Neuron (in vitro differentiated cells): ENCODE measurements around the gene PKIG.

Experiments used
- H2AFZ ChIP-seq: one replicate; pipeline ENCODE4 v1.6.1; 2013; ENCODE audit warnings: low read depth, mild to moderate bottlenecking, inconsistent platforms, low read length, moderate library complexity
- H3K27me3 ChIP-seq: one replicate; pipeline ENCODE4 v1.6.1; 2013; ENCODE audit warnings: low read length; ENCODE audit not compliant: insufficient read depth
- H3K36me3 ChIP-seq: one replicate; pipeline ENCODE4 v1.6.1; 2013; ENCODE audit warnings: low read length; ENCODE audit not compliant: insufficient read depth
- H3K4me1 ChIP-seq: one replicate; pipeline ENCODE4 v1.6.1; 2013; ENCODE audit warnings: low read length; ENCODE audit not compliant: insufficient read depth
- H3K4me3 ChIP-seq: 2 replicates; pipeline ENCODE4 v1.5.1; 2013; ENCODE audit warnings: mild to moderate bottlenecking, low read length, moderate library complexity
- H3K9me3 ChIP-seq: one replicate; pipeline ENCODE4 v1.6.1; 2013; ENCODE audit warnings: low read length

The PKIG gene

DNA sequence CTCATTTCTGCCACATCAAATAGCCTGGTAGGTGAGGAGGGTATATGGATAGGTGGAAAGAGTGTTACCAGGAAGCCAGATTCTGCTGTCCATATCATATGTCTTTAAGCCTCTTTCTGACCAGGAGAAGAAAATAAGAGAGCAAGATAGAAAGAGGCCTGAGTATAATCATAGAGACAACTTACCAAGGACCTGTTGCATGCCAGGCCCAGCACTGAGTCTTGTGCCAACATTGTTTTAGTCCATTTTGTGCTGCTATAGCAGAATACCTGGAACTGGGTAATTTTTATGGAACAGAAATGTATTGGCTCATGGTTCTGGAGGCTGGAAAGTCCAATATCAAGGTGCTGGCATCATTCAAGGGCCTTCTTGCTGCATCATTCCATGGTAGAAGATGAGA is 76.4 kb downstream of the PKIG start:
- Histone ChIP-seq H3K9me3 (no peaks in the 10 kb centered on the region), H2AFZ (no peak overlapping the region), H3K4me3 (no peak overlapping the region), H3K27me3 (peaks cover 2% of the 10 kb centered on the region), H3K36me3 (no peaks in the 10 kb centered on the region), H3K4me1 (no peaks in the 10 kb centered on the region)

DNA sequence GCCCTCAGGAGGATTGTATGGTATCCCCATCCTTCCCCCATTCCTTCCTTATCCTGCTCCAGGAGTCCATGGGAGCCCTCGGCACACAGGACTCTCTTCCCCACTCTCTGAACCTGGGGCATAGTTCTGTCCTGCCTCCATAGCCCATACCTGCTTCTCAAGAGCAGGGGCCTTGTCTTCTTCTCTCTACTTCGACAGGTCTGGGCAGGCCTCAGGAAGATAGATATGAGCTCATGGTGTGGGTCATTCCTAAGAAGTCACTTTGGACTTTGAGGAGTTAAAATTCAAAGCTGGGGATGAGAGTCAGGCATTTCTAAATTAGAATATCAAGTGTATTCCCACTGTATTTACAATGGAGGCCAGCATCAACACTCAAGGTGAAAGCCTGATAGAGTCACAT is 77.6 kb downstream of the PKIG start:
- no peak overlapping the region for H3K4me3 ChIP-seq
- H3K4me1 ChIP-seq = no peaks in the 10 kb centered on the region
- H3K9me3 ChIP-seq = no peaks in the 10 kb centered on the region
- no peak overlapping the region for H2AFZ ChIP-seq
- H3K36me3 ChIP-seq = no peaks in the 10 kb centered on the region
- H3K27me3 ChIP-seq = peaks cover 2% of the 10 kb centered on the region

DNA sequence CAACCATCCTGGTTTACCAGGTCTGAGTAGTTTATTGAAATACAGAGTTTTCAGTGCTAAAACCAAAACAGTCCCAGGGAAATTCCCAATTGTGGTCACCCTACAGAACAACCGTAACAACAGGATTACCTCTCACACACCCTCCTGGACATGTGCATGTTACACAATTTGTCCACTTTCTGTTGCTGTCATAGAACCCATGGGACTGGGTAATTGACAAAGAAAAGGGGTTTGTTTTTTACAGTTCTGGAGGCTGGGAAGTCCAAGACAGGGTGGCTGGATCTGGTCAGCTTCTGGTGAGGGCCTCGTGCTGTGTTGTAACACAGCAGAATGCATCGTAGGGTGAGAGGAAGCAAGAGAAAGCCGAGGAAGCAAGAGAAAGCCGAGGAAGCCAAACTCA is 78.2 kb downstream of the PKIG start:
- Histone ChIP-seq H3K4me1 (no peaks in the 10 kb centered on the region), H2AFZ (no peak overlapping the region), H3K36me3 (no peaks in the 10 kb centered on the region), H3K27me3 (peaks cover 2% of the 10 kb centered on the region), H3K4me3 (no peak overlapping the region), H3K9me3 (no peaks in the 10 kb centered on the region)

DNA sequence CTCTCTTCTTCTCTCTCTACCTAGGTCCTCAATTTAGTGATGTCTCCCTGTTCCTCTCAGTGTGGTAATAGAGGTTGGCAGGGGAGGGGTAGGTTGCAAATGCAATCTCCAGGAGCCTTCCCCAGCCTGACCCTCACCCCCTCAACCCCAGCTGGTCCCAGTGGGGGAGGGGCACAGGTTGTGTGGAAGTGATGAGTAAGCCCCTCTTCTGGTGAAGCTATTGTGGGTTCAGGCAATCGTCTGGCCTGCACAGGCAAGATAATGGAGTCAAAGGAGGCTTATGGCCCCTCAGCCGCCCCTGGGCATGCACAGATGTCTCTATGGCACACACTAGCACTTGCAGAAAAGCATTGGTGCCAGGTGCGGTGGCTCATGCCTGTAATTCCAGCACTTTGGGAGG is 79.9 kb downstream of the PKIG start:
- no peaks in the 10 kb centered on the region for H3K36me3 ChIP-seq
- H3K9me3 ChIP-seq = no peaks in the 10 kb centered on the region
- H3K4me3 ChIP-seq = no peak overlapping the region
- no peaks in the 10 kb centered on the region for H3K4me1 ChIP-seq
- H2AFZ ChIP-seq = no peak overlapping the region
- peaks cover 2% of the 10 kb centered on the region for H3K27me3 ChIP-seq

DNA sequence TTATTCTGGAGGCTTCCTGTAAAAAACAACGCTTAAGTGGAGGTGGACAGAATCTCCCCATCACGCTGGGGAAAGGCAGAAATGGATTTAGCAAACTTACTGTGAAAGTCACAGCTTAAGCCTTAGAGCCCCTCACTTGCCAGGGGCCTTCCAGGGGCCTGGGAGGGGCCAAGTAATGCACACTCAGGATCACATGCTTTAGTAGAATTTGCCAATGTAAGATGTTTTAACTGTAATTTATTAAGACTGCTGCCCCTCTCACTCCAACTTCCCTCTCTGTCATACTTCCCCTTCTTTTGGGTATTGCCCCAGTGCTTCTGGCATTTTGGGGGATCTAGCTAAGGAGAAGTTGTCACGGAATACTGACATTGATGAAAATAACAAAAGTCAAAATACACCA is 81.8 kb downstream of the PKIG start:
- Histone ChIP-seq H3K36me3 (no peaks in the 10 kb centered on the region), H3K4me3 (no peak overlapping the region), H3K4me1 (no peaks in the 10 kb centered on the region), H2AFZ (no peak overlapping the region), H3K27me3 (peaks cover 2% of the 10 kb centered on the region), H3K9me3 (no peaks in the 10 kb centered on the region)

DNA sequence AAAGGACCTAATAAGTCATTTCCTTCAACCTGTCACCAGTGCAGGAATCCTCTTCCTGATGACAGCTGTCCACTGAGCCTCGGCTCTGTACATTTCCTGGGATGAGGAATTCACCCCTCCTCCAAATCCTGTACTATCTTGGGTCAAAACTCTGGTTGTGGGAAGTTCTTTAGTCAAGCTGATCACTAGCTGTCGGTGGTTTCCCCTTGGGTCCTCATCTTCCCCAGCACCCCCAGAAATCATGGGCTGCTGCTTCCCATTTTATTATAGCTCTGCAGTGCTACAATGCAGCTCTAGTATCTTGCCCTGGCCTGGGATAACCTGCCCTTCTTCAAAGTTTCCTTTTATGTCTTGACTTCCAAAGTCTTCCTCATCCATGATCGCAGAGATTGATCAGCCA is 83.7 kb downstream of the PKIG start:
- H3K9me3 ChIP-seq = no peaks in the 10 kb centered on the region
- no peak overlapping the region for H2AFZ ChIP-seq
- no peaks in the 10 kb centered on the region for H3K36me3 ChIP-seq
- H3K4me1 ChIP-seq = no peaks in the 10 kb centered on the region
- H3K27me3 ChIP-seq = peaks cover 2% of the 10 kb centered on the region
- no peak overlapping the region for H3K4me3 ChIP-seq
